Neural cell (in vitro differentiated cells): Measurements from ENCODE around the gene KRTAP10-2. TPM values are rescaled to one million over a fixed set of nuclear protein-coding genes. Genes with fewer than 3 reads are reported as not detected.

Experiments
- H2AFZ ChIP-seq: fragments of 200-600, 300-800 bp; sonication (generic), shearing (Covaris generic); 2 replicates; pipeline ENCODE4 v1.6.0; 2014; ENCODE audit warnings: low read depth, mild to moderate bottlenecking, antibody characterized with exemption, low read length, moderate library complexity
- H3F3A ChIP-seq: fragments of 200-600 bp; shearing (Covaris generic); 2 replicates; pipeline ENCODE4 v1.6.1; 2016; ENCODE audit warnings: mild to moderate bottlenecking, moderate library complexity, mixed read lengths, antibody characterized with exemption, low read length; ENCODE audit not compliant: insufficient read depth, poor library complexity, severe bottlenecking
- H3K27ac ChIP-seq: fragments of 200-600, 300-800 bp; sonication (generic), shearing (Covaris generic); 2 replicates; pipeline ENCODE4 v1.5.1; 2014; ENCODE audit warnings: mild to moderate bottlenecking, low read length, moderate library complexity
- H3K27me3 ChIP-seq: fragments of 300-800, 200-600 bp; sonication (generic), shearing (Covaris generic); 2 replicates; pipeline ENCODE4 v1.6.0; 2014; ENCODE audit warnings: mild to moderate bottlenecking, low read depth, low read length, moderate library complexity; ENCODE audit not compliant: insufficient read depth
- H3K36me3 ChIP-seq: fragments of 300-800, 200-600 bp; sonication (generic), shearing (Covaris generic); 2 replicates; pipeline ENCODE4 v1.5.1; 2014; ENCODE audit warnings: mild to moderate bottlenecking, antibody characterized with exemption, low read length, moderate library complexity; ENCODE audit not compliant: insufficient read depth
- H3K4me2 ChIP-seq: fragments of 300-800, 200-600 bp; sonication (generic), shearing (Covaris generic); 2 replicates; pipeline ENCODE4 v1.6.0; 2014; ENCODE audit warnings: mild to moderate bottlenecking, low read length
- H3K4me3 ChIP-seq: fragments of 300-800, 200-600 bp; sonication (generic), shearing (Covaris generic); 2 replicates; pipeline ENCODE4 v1.5.1; 2014; ENCODE audit warnings: mild to moderate bottlenecking, low read length, moderate library complexity
- H3K79me2 ChIP-seq: fragments of 200-600 bp; shearing (Covaris generic); replicated peaks from 2 replicates; pipeline ENCODE4 v1.6.0; 2014; ENCODE audit warnings: mild to moderate bottlenecking, low read length, moderate library complexity; ENCODE audit not compliant: insufficient read depth
- H3K9ac ChIP-seq: fragments of 300-800, 200-600 bp; sonication (generic), shearing (Covaris generic); 2 replicates; pipeline ENCODE4 v1.6.1; 2016; ENCODE audit warnings: mild to moderate bottlenecking, low read length, mixed read lengths
- H3K9me2 ChIP-seq: fragments of 200-600 bp; shearing (Covaris generic); 2 replicates; pipeline ENCODE4 v1.6.1; 2016; ENCODE audit warnings: mild to moderate bottlenecking, low read length, mixed read lengths; ENCODE audit not compliant: insufficient read depth
- H3K9me3 ChIP-seq: fragments of 200-600, 300-800 bp; sonication (generic), shearing (Covaris generic); 2 replicates; pipeline ENCODE4 v1.6.1; 2016; ENCODE audit warnings: mild to moderate bottlenecking, mixed run types, low read length, moderate library complexity, mixed read lengths
- H4K20me1 ChIP-seq: fragments of 200-600 bp; shearing (Covaris generic); 2 replicates; pipeline ENCODE4 v1.6.1; 2016; ENCODE audit warnings: mild to moderate bottlenecking, mixed run types; ENCODE audit not compliant: insufficient read depth
- EP300 ChIP-seq: fragments of 450-650 bp; conservative IDR thresholded peaks from 2 replicates; pipeline ENCODE4 v1.6.1; 2014; ENCODE audit warnings: antibody characterized with exemption, mild to moderate bottlenecking, moderate library complexity; ENCODE audit not compliant: poor library complexity, severe bottlenecking
- EZH2 ChIP-seq: fragments of 200-600, 300-800 bp; shearing (Covaris generic), sonication (generic); IDR thresholded peaks from 2 replicates; pipeline ENCODE4 v1.6.1; 2014; ENCODE audit warnings: antibody characterized with exemption, low read length, borderline replicate concordance, mild to moderate bottlenecking; ENCODE audit not compliant: insufficient read depth, poor library complexity, severe bottlenecking
- MXI1 ChIP-seq: fragments of 450-650 bp; conservative IDR thresholded peaks from 2 replicates; pipeline ENCODE4 v1.6.1; 2014; ENCODE audit warnings: antibody characterized with exemption, mild to moderate bottlenecking; ENCODE audit not compliant: poor library complexity, severe bottlenecking
- POLR2AphosphoS5 ChIP-seq: IDR thresholded peaks from 2 replicates; pipeline ENCODE4 v1.6.1; 2012
- RAD21 ChIP-seq: fragments of 450-650 bp; conservative IDR thresholded peaks from 2 replicates; pipeline ENCODE4 v1.6.1; 2014; ENCODE audit warnings: antibody characterized with exemption, mild to moderate bottlenecking, moderate library complexity
- SMC3 ChIP-seq: fragments of 450-650 bp; conservative IDR thresholded peaks from 2 replicates; pipeline ENCODE4 v1.6.1; 2014; ENCODE audit warnings: antibody characterized with exemption, mild to moderate bottlenecking, moderate library complexity; ENCODE audit not compliant: poor library complexity
- TAF1 ChIP-seq: IDR thresholded peaks from 2 replicates; pipeline ENCODE4 v1.6.1; 2012; ENCODE audit warnings: low read depth
- polyA plus RNA-seq: library from polyadenylated mRNA; depleted of rRNA; stranded (reverse); fragments of >200 nt; gene quantifications from 2 replicates; pipeline ENCODE4 v1.2.3, GENCODE V29; 2014
- TF ChIP-seq, protein P1 (sequence below): fragments of 450-650 bp; IDR thresholded peaks from 2 replicates; pipeline ENCODE4 v1.5.1; 2014; ENCODE audit warnings: antibody characterized with exemption, mild to moderate bottlenecking, moderate library complexity; ENCODE audit not compliant: poor library complexity, severe bottlenecking
- TF ChIP-seq, protein P2 (sequence below): IDR thresholded peaks from 2 replicates; pipeline ENCODE4 v1.6.1; 2012; ENCODE audit warnings: borderline replicate concordance

Gene KRTAP10-2
- polyA plus RNA-seq, 1 donor from 2014 or later: not detected

DNA sequence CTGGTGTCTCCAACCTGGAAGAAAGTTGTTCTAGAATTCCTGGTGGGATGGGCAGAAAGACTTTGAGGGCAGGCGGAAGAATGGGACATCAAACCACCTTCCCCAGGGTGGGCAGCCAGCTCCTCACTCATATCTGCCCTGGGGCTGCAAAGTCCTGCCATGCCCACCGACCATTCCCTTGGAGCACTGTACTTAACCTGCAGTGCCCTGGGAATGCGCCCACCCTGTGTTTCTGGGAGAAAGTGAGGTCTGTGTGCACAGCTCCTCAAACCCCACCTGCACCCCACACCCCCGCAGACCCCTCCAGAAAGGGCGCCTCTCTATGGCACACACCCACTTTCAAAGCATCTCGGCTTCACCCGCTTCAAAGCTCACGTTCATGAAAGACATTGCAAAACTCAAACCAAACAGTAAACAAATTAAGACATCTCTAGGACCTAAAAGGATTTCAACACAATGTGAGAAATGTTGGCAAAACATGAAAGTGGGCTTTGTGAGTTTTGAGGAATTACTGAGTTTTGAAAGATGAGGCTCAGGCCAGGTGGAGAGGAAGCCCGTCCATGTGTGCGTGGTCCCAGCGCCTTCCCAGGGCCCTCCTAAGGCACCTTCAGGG is 36.5 kb downstream of the KRTAP10-2 start:
- TF ChIP-seq EP300 (no peak), MXI1 (no peak), SMC3 (no peak), RAD21 (no peak), TAF1 (no peak)
- TF ChIP-seq, protein P1, sequence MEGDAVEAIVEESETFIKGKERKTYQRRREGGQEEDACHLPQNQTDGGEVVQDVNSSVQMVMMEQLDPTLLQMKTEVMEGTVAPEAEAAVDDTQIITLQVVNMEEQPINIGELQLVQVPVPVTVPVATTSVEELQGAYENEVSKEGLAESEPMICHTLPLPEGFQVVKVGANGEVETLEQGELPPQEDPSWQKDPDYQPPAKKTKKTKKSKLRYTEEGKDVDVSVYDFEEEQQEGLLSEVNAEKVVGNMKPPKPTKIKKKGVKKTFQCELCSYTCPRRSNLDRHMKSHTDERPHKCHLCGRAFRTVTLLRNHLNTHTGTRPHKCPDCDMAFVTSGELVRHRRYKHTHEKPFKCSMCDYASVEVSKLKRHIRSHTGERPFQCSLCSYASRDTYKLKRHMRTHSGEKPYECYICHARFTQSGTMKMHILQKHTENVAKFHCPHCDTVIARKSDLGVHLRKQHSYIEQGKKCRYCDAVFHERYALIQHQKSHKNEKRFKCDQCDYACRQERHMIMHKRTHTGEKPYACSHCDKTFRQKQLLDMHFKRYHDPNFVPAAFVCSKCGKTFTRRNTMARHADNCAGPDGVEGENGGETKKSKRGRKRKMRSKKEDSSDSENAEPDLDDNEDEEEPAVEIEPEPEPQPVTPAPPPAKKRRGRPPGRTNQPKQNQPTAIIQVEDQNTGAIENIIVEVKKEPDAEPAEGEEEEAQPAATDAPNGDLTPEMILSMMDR: no peak
- TF ChIP-seq, protein P2, sequence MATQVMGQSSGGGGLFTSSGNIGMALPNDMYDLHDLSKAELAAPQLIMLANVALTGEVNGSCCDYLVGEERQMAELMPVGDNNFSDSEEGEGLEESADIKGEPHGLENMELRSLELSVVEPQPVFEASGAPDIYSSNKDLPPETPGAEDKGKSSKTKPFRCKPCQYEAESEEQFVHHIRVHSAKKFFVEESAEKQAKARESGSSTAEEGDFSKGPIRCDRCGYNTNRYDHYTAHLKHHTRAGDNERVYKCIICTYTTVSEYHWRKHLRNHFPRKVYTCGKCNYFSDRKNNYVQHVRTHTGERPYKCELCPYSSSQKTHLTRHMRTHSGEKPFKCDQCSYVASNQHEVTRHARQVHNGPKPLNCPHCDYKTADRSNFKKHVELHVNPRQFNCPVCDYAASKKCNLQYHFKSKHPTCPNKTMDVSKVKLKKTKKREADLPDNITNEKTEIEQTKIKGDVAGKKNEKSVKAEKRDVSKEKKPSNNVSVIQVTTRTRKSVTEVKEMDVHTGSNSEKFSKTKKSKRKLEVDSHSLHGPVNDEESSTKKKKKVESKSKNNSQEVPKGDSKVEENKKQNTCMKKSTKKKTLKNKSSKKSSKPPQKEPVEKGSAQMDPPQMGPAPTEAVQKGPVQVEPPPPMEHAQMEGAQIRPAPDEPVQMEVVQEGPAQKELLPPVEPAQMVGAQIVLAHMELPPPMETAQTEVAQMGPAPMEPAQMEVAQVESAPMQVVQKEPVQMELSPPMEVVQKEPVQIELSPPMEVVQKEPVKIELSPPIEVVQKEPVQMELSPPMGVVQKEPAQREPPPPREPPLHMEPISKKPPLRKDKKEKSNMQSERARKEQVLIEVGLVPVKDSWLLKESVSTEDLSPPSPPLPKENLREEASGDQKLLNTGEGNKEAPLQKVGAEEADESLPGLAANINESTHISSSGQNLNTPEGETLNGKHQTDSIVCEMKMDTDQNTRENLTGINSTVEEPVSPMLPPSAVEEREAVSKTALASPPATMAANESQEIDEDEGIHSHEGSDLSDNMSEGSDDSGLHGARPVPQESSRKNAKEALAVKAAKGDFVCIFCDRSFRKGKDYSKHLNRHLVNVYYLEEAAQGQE: no peak
- H2AFZ ChIP-seq: no peak overlapping the region
- H3K9ac ChIP-seq: no peak overlapping the region
- no peaks in the 10 kb centered on the region for H3K36me3 ChIP-seq
- H3K9me3 ChIP-seq: peaks cover 2% of the 10 kb centered on the region
- H3K4me3 ChIP-seq: no peak overlapping the region
- H3K27me3 ChIP-seq: no peaks in the 10 kb centered on the region
- no peak overlapping the region for H3K4me2 ChIP-seq
- no peaks in the 10 kb centered on the region for H3F3A ChIP-seq
- H3K79me2 ChIP-seq: no peaks in the 10 kb centered on the region
- H3K9me2 ChIP-seq: no peaks in the 10 kb centered on the region
- H4K20me1 ChIP-seq: no peaks in the 10 kb centered on the region
- no peak overlapping the region for H3K27ac ChIP-seq

- TF ChIP-seq, protein P1: no peak
- no peak for TF ChIP-seq SMC3
- TF ChIP-seq TAF1: no peak
- TF ChIP-seq RAD21: no peak
- TF ChIP-seq, protein P2: no peak
- no peak for TF ChIP-seq POLR2AphosphoS5
- no peak for TF ChIP-seq EZH2
- no peak for TF ChIP-seq EP300
- TF ChIP-seq MXI1: no peak
- H3K27ac ChIP-seq: no peak overlapping the region
- H3K27me3 ChIP-seq: no peaks in the 10 kb centered on the region
- no peak overlapping the region for H3K9ac ChIP-seq
- H4K20me1 ChIP-seq: no peaks in the 10 kb centered on the region
- no peaks in the 10 kb centered on the region for H3K79me2 ChIP-seq
- H2AFZ ChIP-seq: no peak overlapping the region
- H3K4me2 ChIP-seq: no peak overlapping the region
- no peaks in the 10 kb centered on the region for H3K9me3 ChIP-seq
- no peaks in the 10 kb centered on the region for H3K36me3 ChIP-seq
- no peak overlapping the region for H3K4me3 ChIP-seq
- no peaks in the 10 kb centered on the region for H3K9me2 ChIP-seq
- H3F3A ChIP-seq: no peaks in the 10 kb centered on the region
Measured at GRCh38 chr21:44514218-44514520, 37.1 kb downstream of the KRTAP10-2 start.
